GM13977 (cell line): ENCODE measurements around the gene MRPL45.
A peak's percentile ranks its signal among the peaks of the same experiment; 100 is the strongest.

Experiments
- DNase-seq: peaks from one replicate; pipeline ENCODE4 v3.0.0; 2012; ENCODE audit warnings: low spot score
- CTCF ChIP-seq: IDR thresholded peaks from 2 replicates; pipeline ENCODE4 v1.5.1; 2012; ENCODE audit warnings: mild to moderate bottlenecking, control low read depth; ENCODE audit not compliant: insufficient read depth; ENCODE audit errors: extremely low read depth, missing control alignments
- in situ Hi-C: fragments of 300-500 bp; cut with MboI; formaldehyde crosslinking; loops from one replicate; pipeline ENCODE4 v1.12.0; 2022; ENCODE audit warnings: low sequenced_read_pairs, low pct_unique_long_range_greater_than_20kb, mixed read lengths, inconsistent platforms; ENCODE audit not compliant: unreplicated experiment

Gene MRPL45

GRCh38 chr17:38329808-38330730 is 33.1 kb downstream of the MRPL45 start:
- no peak for TF ChIP-seq CTCF
- in situ Hi-C loops: no loop called here
- no peak for DNase-seq

- in situ Hi-C loops: no loop called here
- TF ChIP-seq CTCF: no peak
- no peak for DNase-seq
Measured at GRCh38 chr17:38330941-38331411, 34.0 kb downstream of the MRPL45 start.

DNA sequence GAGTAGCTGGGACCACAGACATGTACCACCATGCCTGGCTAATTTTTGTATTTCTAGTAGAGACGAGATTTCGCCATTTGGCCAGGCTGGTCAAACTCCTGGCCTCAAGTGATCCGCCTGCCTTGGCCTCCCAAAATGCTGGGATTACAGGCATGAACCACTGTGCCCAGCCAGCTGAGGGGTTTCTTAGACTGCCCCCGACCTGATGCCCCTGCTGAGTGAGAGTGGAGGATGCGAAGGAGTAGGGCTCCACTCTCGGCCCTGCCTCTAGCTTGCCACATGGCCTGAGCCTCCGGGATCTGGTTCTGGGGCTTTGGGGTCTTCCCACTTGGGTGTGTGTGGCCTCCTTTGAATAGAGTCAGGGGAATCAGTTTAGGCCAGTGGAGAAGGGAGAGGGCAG is 35.8 kb downstream of the MRPL45 start:
- no peak for TF ChIP-seq CTCF
- in situ Hi-C loops: no loop called here
- no peak for DNase-seq

DNA sequence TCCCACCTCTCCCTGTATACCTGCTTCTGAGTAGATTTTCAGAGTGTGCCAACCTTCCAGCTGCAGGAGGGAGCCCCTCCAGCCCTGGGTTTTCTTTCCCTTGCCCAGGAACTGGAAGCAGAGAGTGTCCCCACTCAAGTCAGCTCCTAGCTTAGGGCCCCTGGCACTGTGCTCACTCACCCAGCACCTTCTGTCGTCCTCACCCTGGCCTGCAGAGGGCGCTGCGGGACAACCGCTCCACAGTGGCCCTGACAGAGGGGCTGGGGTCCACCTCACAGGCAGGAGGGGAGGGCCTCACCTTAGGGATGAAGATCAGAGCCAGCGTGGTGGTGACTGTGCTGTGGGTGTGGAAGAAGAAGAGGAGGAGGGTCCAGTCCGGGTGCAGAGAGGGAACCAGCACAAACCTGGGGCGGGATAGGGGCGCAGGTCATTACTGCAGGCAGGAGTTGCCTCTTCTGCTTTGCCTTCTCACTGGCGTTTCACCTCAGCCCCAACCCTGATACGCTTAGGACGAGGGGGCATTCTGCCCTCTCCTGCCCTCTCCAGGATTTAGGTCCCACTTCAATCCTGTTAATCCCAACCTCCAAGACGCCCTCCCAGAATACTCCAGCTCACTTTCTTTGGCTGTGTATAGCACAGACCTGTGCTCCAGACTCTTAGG is 36.8 kb downstream of the MRPL45 start:
- DNase-seq: peak; percentile 68

GRCh38 chr17:38334480-38335364 is 37.8 kb downstream of the MRPL45 start:
- in situ Hi-C loops: no loop called here
- no peak for DNase-seq
- no peak for TF ChIP-seq CTCF

More for the DNA sequence above, 36.8 kb downstream of the MRPL45 start:
- in situ Hi-C loops: no loop called here
- peak; percentile 73 for TF ChIP-seq CTCF

- no peak for DNase-seq
- in situ Hi-C loops: no loop called here
- TF ChIP-seq CTCF: no peak
Measured at GRCh38 chr17:38336838-38337237, 39.9 kb downstream of the MRPL45 start.
